Ramos (cell line): Measurements from ENCODE around the gene ACSL4.
"Not testable (repeated sequence)": the region's sequence is repeated elsewhere in the genome, so short reads cannot be mapped to it uniquely, and the experiment has no call there.

Source experiments
- in situ Hi-C: fragments of 300-500 bp; cut with MboI; formaldehyde crosslinking; loops from one replicate; pipeline ENCODE4 v1.14.3; 2022; ENCODE audit warnings: low sequenced_read_pairs; ENCODE audit not compliant: unreplicated experiment

The ACSL4 gene

GRCh38 chrX:109732807-109733612 lies at the start of gene ACSL4:
Gene ACSL4 (minus strand): TSS chrX:109733257. CDS start chrX:109683363, 49,894 bp downstream.
- in situ Hi-C loops: no loop called here

- in situ Hi-C loops: no loop called here
These were observed 44.7 kb upstream of the ACSL4 start for GRCh38 chrX:109777749-109778148.

- in situ Hi-C loops: no loop called here
These were observed 43.9 kb upstream of the ACSL4 start for GRCh38 chrX:109776986-109777385.

- in situ Hi-C loops: no loop called here
These were observed 43.4 kb upstream of the ACSL4 start for GRCh38 chrX:109776432-109776831.

GRCh38 chrX:109775386-109775785 lies 42.3 kb upstream of the ACSL4 start:
- in situ Hi-C loops: no loop called here

GRCh38 chrX:109774706-109775105 lies 41.6 kb upstream of the ACSL4 start:
- in situ Hi-C loops: no loop called here

GRCh38 chrX:109774136-109774535 lies 41.1 kb upstream of the ACSL4 start:
- in situ Hi-C loops: no loop called here

- in situ Hi-C loops: no loop called here
These were observed 40.3 kb upstream of the ACSL4 start for GRCh38 chrX:109773374-109773773.

- in situ Hi-C loops: no loop called here
These were observed 37.7 kb upstream of the ACSL4 start for GRCh38 chrX:109770780-109771179.

- in situ Hi-C loops: no loop called here
These were observed 27.8 kb upstream of the ACSL4 start for GRCh38 chrX:109760922-109761250.

GRCh38 chrX:109760209-109760921 lies 27.3 kb upstream of the ACSL4 start:
- in situ Hi-C loops: no loop called here

GRCh38 chrX:109753256-109753655 lies 20.2 kb upstream of the ACSL4 start:
- in situ Hi-C loops: no loop called here

GRCh38 chrX:109751698-109752097 lies 18.6 kb upstream of the ACSL4 start:
- in situ Hi-C loops: no loop called here

- in situ Hi-C loops: no loop called here
These were observed 16.1 kb upstream of the ACSL4 start for GRCh38 chrX:109749207-109749606.

- in situ Hi-C loops: no loop called here
These were observed 14.6 kb upstream of the ACSL4 start for GRCh38 chrX:109747681-109748080.

GRCh38 chrX:109742722-109743121 lies 9.7 kb upstream of the ACSL4 start:
- in situ Hi-C loops: no loop called here

- in situ Hi-C loops: not testable (repeated sequence)
These were observed 7.8 kb upstream of the ACSL4 start for GRCh38 chrX:109740896-109741295.

- in situ Hi-C loops: no loop called here
These were observed 7.4 kb upstream of the ACSL4 start for GRCh38 chrX:109740433-109740809.

- in situ Hi-C loops: no loop called here
These were observed 6.8 kb upstream of the ACSL4 start for GRCh38 chrX:109739625-109740432.

- in situ Hi-C loops: no loop called here
These were observed 2.2 kb upstream of the ACSL4 start for GRCh38 chrX:109735202-109735744.

GRCh38 chrX:109733613-109734083 lies 591 bp upstream of the ACSL4 start:
- in situ Hi-C loops: no loop called here
